ENCODE results near the gene ZNF764. TPM values are rescaled to one million over a fixed set of nuclear protein-coding genes. Genes with fewer than 3 reads are reported as not detected.

The ZNF764 gene
- total and polyA plus RNA-seq, 9 donors, result 4.3 to 14.5 (median 11.3) TPM

DNA sequence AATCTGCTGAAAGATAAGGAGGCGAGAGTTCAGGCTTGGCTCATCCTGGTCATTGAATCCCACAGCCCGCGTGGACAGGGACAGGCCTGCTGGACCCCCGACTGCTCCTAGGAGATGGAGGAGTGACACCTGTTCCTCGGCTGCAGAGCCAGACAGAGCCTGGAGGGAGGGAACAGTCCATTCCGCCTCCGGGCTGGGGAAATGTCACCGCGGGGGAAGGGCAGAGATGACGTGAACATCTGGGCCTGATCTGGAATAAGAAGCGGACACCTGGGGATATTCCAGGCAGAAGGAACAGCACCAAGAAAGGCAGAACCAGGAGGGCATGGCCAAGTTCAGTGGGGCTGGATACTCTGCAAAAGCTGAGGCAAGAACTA lies 25.0 kb downstream of the ZNF764 start:
- no peak for TF ChIP-seq EP300 (IDR thresholded peaks at IDR 0.05)
- H3K27ac ChIP-seq, result no peak overlapping the region
- no peaks in the 10 kb centered on the region for H3K9me3 ChIP-seq
- H3K27me3 ChIP-seq, result no peaks in the 10 kb centered on the region
- intact Hi-C loops (cut with DNase I), result loop anchor here in 1 of 4 donors (10.0 kb wide), 1 partner anchor 478 kb away; a partner anchor contains a TSS
- peaks cover 7% of the 10 kb centered on the region for H3K4me1 ChIP-seq (ENCODE audit: insufficient read depth)
- 57 to 64% (median 59%) methylated on average over 11 of the region's 11 CpGs for WGBS, 3 donors
- H3K36me3 ChIP-seq, result no peaks in the 10 kb centered on the region
- no peak overlapping the region for H3K4me3 ChIP-seq
- DNase-seq, result peak in 1 of 5 donors; percentile 43

DNA sequence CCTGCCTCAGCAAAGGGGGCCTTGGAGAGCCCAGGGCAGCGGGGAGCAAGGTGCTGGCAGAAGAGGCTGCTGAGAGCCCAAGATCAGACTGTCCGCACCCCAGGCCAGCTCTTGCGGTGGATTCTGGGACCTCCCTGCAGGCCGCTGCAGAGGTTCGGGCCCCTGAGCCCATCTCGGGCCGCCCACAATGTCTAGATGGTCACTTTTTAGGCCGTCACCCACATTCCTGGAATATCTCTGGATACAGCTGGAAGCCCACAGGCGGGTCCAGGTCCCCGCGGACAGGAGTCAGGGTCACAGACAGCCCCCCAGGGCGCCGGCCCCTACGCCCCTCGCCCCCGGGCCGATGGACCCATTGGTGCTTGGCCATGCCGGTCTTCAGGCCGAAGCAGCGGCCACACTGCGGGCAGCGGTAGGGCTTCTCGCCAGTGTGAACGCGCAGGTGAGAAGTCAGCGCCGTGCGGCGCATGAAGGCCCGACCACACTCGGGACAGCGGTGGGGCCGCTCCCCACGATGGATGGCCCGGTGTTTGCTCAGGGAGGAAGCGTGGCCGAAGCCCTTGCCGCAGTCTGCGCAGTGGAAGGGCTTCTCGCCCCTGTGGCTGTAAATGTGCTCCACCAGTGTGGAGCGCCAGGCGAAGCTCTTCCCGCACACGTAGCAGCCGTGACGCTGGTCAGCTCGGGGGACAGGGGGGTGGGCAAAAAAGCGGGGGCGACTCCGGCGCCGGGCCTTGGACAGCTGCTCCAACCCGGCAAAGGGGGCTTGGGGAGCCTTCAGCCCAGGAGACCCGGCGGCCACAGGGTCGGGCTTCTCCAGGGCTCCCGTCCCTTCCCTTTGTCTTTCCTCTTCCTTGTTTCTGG lies 25.7 kb downstream of the ZNF764 start:
- Histone ChIP-seq H3K27ac (no peak overlapping the region), H3K9me3 (no peaks in the 10 kb centered on the region)

DNA sequence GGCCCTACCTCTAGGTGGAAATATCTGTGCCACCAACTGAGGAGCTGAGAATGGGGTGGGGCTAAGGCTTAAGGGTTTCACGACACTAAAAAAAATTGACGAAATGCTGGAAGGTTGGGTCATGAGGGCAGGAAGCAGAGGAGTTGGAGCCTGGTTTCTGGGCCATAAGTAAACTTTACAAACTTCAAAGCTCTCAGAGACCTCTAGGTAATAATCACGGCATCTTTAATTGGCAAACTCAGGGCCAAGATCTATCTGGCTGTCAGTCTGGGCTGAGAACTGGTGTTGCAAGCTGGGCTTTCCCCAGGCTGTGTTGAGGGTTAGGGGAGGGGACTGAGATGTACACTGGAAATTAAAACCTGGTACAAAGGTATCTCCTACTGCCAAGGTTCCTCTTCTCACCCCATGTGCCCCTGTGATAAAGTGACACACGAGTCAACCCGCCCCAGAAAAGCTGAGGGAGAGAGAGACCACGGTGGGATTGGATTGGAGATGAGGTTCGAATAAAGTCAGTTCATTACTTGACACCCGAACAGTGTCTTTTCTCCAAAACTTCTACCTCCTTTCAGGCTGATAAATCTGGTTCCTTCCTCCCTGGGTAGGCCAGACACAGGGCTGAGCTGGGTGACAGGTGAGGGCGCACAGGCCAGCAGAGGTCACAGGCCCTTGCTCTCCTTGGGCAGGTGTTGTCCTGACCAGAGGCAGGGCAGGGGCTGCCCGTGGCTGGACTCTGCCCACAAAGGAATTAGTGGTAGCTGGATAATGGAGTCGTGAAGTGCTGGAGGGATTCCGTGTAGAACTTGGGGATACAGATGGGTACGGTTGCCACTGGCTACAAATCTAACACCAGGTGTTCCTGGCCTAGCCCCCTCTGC lies 27.8 kb downstream of the ZNF764 start:
- H3K9me3 ChIP-seq, result no peaks in the 10 kb centered on the region
- H3K4me1 ChIP-seq (ENCODE audit: insufficient read depth), result peaks cover 8% of the 10 kb centered on the region
- intact Hi-C loops (cut with DNase I), result loop anchor here in 1 of 4 donors (10.0 kb wide), 1 partner anchor 476 kb away; a partner anchor contains a TSS
- H3K4me3 ChIP-seq, result no peak overlapping the region
- DNase-seq, result no peak
- 79 to 82% (median 81%) methylated on average over 13 of the region's 13 CpGs for WGBS, 3 donors
- H3K27ac ChIP-seq, result no peak overlapping the region
- H3K27me3 ChIP-seq, result no peaks in the 10 kb centered on the region
- H3K36me3 ChIP-seq, result no peaks in the 10 kb centered on the region
- TF ChIP-seq, protein P1, sequence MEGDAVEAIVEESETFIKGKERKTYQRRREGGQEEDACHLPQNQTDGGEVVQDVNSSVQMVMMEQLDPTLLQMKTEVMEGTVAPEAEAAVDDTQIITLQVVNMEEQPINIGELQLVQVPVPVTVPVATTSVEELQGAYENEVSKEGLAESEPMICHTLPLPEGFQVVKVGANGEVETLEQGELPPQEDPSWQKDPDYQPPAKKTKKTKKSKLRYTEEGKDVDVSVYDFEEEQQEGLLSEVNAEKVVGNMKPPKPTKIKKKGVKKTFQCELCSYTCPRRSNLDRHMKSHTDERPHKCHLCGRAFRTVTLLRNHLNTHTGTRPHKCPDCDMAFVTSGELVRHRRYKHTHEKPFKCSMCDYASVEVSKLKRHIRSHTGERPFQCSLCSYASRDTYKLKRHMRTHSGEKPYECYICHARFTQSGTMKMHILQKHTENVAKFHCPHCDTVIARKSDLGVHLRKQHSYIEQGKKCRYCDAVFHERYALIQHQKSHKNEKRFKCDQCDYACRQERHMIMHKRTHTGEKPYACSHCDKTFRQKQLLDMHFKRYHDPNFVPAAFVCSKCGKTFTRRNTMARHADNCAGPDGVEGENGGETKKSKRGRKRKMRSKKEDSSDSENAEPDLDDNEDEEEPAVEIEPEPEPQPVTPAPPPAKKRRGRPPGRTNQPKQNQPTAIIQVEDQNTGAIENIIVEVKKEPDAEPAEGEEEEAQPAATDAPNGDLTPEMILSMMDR (IDR thresholded peaks at IDR 0.05), result no peak
- TF ChIP-seq POLR2A (IDR thresholded peaks at IDR 0.05) (no peak), EP300 (IDR thresholded peaks at IDR 0.05) (no peak)

More for the DNA sequence above, 25.7 kb downstream of the ZNF764 start:
- TF ChIP-seq POLR2A (IDR thresholded peaks at IDR 0.05) (no peak), EP300 (IDR thresholded peaks at IDR 0.05) (no peak)
- TF ChIP-seq, protein P1 (IDR thresholded peaks at IDR 0.05), result no peak
- no peaks in the 10 kb centered on the region for H3K27me3 ChIP-seq
- no peaks in the 10 kb centered on the region for H3K36me3 ChIP-seq
- peaks cover 10% of the 10 kb centered on the region for H3K4me1 ChIP-seq (ENCODE audit: insufficient read depth)
- H3K4me3 ChIP-seq, result no peak overlapping the region
- DNase-seq, result peak in 1 of 5 donors; percentile 43
- intact Hi-C loops (cut with DNase I), result loop anchor here in 1 of 4 donors (10.0 kb wide), 1 partner anchor 478 kb away; a partner anchor contains a TSS
- 91 to 94% (median 91%) methylated on average over 56 to 57 of the region's 57 CpGs for WGBS, 3 donors

DNA sequence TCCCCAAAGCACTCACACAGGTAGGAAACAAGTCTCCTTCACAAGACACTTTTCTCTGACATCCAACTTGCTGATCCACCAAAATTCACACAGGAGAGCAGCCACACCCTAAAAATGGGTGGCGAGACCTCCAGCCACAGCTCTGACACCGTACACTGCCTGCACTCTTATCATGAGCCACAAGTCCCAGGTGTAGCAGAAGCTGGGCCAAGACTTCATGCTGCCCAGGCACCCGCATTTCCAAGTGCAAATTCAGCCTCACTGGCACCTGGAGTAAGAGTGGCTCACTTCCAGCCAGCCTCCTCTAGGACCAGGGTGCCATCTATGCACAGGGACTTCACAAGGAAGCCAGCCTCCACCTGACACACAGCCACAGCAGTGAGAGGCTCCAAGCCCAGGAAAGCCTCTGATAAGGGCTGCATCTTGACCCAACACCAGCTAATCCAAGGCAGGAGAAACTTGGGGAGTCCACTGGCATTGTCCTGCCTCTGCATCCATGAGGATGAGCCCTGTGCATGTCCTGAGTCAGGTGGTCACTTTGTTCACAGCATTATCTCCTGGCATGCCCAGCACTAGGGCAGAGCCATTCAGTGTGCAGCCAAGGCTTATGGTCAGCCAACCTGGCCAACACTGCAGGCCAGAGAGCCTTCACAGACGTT lies 29.2 kb downstream of the ZNF764 start:
- intact Hi-C loops (cut with DNase I), result loop anchor here in 2 of 4 donors (10.0 kb wide), 2 partner anchors 94 to 444 kb away; partner anchors contain the start of gene DCTPP1 (in 1 of the 2)
- Histone ChIP-seq H3K27ac (peak overlapping the region in 1 of 2 donors; percentile 97), H3K36me3 (no peaks in the 10 kb centered on the region), H3K4me1 (ENCODE audit: insufficient read depth) (peaks cover 8% of the 10 kb centered on the region), H3K27me3 (no peaks in the 10 kb centered on the region), H3K9me3 (no peaks in the 10 kb centered on the region), H3K4me3 (no peak overlapping the region)
- TF ChIP-seq, protein P1 (IDR thresholded peaks at IDR 0.05), result no peak
- 58 to 71% (median 66%) methylated on average over 4 of the region's 4 CpGs for WGBS, 3 donors
- DNase-seq, result no peak

Data from ovary (tissue), 9 donors.